ENCODE measurements around the gene PCDHGB7.

DNA sequence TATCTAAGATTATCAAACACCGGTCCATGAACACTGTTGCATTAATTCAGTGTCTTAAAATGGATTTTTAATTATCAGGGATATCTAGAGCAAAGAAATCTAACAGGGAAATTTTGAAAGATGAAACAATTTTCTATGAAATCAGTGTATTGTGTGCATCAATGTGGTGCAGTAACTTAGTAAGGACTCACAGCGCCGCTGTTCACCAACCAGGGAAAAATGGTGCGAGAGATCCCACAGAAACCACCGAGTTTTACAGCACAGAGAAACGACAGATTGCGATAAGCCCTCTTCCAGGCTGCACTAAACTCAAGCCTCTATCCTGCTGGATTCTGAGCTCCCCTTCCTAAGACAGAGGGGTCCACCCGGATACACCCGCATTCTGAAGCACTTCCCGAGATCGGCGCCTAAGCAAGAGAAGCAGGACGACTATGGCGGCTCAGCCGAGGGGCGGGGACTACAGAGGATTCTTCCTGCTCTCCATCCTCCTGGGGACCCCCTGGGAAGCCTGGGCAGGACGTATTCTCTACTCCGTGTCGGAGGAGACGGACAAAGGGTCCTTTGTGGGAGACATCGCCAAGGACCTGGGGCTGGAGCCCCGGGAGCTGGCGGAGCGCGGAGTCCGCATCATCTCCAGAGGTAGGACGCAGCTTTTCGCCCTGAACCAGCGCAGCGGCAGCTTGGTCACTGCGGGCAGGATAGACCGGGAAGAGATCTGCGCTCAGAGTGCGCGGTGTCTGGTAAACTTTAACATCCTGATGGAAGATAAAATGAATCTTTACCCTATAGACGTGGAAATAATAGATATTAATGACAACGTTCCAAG is 34.8 kb upstream of the PCDHGB7 start, which contains the start of gene PCDHGA7:
- no peak for TF ChIP-seq EZH2 (IDR thresholded peaks at IDR 0.05; ENCODE audit: borderline replicate concordance)
- no peak for TF ChIP-seq CTCF (IDR thresholded peaks at IDR 0.05; ENCODE audit: poor library complexity)
